ENCODE results near the gene WBP1.
A peak's percentile ranks its signal among the peaks of the same experiment; 100 is the strongest.

The WBP1 gene

GRCh38 chr2:74428675-74429074 is 29.6 kb upstream of the WBP1 start:
- DNase-seq = no peak

- DNase-seq = no peak
These were observed 28.5 kb upstream of the WBP1 start for GRCh38 chr2:74429487-74430451.

- DNase-seq = no peak
These were observed 27.7 kb upstream of the WBP1 start for GRCh38 chr2:74430502-74430901.

GRCh38 chr2:74436111-74436805 is 22.0 kb upstream of the WBP1 start:
- DNase-seq = no peak

- no peak for DNase-seq
These were observed 21.2 kb upstream of the WBP1 start for GRCh38 chr2:74436848-74437695.

GRCh38 chr2:74438248-74438647 is 20.0 kb upstream of the WBP1 start:
- DNase-seq = no peak

- no peak for DNase-seq
These were observed 18.9 kb upstream of the WBP1 start for GRCh38 chr2:74439373-74439772.

GRCh38 chr2:74439803-74440377 is 18.3 kb upstream of the WBP1 start:
- DNase-seq = no peak

- DNase-seq = peak in 3 of 6 experiments; percentile 18 to 27 (median 22)
These were observed 17.7 kb upstream of the WBP1 start for GRCh38 chr2:74440378-74441169.

- no peak for DNase-seq
These were observed 17.0 kb upstream of the WBP1 start for GRCh38 chr2:74441170-74441689.

GRCh38 chr2:74441690-74442482 is 16.4 kb upstream of the WBP1 start, which contains the start of gene RTKN:
TSS of gene RTKN (minus strand) at chr2:74441937. CDS start at chr2:74441816, 121 bp downstream.
- DNase-seq = peak in 2 of 6 experiments; percentile 21 to 40

GRCh38 chr2:74442483-74443297 is 15.5 kb upstream of the WBP1 start:
- DNase-seq = peak in 1 of 6 experiments; percentile 6

- no peak for DNase-seq
These were observed 13.5 kb upstream of the WBP1 start for GRCh38 chr2:74444498-74445318.

- DNase-seq = no peak
These were observed 10.8 kb upstream of the WBP1 start for GRCh38 chr2:74447230-74447999.

GRCh38 chr2:74448771-74449170 is 9.5 kb upstream of the WBP1 start:
- no peak for DNase-seq

GRCh38 chr2:74450570-74451190 is 7.6 kb upstream of the WBP1 start:
- no peak for DNase-seq
